HG03095 (cell line): ENCODE measurements around the gene MLYCD.

ENCODE experiments used
- ATAC-seq: cut with Tn5 transposase; IDR thresholded peaks from one replicate; pipeline ENCODE4 v1.9.1; 2021; ENCODE audit warnings: moderate library complexity; ENCODE audit not compliant: unreplicated experiment

MLYCD gene

DNA sequence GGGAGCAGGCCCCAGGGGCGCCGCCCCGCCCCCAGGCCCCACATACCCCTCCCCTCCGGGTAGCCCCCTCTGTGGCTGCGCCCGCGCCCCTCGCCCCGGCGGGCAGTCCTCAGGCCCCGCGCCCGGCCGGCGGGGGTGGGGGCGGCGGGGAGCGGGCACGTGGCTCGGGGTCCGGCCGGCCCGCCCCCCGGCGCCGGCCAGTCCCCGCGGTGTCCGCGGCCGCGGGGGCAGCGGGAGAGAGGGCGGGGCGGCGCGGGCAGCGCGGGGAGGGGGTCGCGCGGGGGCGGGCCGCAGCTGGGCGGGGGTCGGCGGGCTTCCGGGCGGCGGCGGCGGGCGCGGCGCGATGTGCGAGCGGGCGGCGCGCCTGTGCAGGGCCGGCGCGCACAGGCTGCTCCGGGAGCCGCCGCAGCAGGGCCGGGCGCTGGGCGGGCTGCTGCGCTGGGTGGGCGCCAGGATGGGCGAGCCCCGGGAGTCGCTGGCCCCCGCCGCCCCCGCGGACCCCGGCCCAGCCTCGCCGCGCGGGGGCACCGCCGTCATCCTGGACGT lies 69.5 kb downstream of the MLYCD start:
- no peak for ATAC-seq

DNA sequence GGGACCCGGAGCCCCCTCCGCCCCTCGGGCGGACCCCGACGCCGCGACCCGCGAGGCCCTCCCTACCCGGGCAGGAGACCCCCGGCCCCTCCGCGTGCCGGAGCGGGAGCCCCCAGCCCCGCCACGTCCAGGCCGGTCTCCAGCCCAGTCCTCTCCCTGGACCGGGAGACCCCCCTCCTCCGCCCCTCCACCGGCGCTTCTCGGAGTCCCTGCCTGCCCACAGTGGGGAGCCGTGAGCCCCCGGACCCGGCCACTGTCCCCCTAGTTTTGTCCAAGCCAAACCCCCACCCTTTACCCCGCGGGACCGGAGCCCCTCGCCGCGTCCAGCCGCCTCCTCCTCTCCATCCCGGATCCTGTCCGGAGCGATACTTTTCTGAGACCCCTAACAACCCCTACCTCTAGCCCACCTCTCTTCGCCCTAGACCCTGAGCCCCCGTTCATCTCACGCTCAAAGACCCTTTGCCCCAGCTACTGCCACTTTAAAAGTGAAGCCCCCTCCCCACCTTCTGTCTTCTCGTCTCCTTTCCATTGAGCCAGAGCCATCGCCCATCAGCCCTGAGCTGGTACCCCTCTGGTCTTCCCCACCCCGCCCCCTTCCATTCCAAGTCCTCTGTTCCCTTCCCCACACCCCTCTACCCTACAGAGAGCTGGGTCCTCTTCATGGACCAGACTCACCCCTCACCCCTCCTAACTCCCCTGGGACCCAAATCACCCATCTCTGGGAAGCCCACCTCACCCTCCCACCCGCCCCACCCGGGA lies 70.2 kb downstream of the MLYCD start:
- no peak for ATAC-seq

DNA sequence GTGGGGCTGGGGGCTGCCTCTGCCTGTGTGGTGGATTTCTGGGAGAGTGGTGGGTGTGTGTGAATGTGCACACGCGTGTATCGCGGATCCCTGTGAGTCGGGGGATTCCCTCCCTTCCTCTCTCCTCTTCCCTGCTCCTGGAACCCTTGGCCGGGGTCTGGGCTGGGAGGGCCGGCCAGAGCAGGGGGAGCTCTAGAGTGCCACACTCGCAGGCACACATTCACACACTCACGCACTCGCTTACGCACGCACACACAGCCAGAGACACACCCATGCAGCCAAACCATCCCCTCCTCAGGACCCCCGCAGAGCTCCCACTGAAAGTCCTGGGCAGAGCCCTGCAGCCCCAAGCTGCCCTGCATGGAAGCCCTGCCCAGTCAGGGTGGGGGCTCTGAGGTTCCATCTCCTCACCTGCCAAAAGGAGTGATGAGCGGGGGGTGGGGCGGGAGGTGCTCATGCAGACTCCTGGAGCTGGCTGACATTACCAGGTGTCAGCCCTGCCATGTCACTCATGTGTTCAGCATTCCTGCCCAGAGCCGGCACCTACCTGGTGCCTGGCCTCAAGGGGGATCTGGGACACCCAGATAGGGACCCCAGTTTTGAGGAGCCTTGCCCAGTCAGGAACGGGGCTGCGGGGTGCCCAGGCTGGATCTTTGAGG lies 71.0 kb downstream of the MLYCD start:
- no peak for ATAC-seq

DNA sequence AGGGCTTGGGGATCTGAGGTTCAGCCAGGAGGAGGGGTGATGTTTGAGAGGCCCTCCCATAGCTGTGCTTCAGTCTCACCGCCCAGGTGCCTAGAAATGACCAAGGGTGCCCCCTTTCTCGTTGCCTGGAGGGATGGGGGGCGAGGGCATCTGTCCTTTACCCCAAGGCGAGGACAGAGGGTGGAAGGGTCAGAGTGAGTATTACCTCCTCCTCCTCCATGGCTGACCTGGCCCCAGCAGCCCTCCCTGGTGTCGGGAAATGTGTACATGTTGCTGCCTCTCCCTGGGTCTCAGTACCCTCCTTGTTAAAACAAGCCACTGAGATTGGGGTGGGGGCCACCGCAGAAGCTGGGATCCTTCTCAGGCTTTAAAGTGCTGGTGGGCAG lies 71.5 kb downstream of the MLYCD start:
- no peak for ATAC-seq

DNA sequence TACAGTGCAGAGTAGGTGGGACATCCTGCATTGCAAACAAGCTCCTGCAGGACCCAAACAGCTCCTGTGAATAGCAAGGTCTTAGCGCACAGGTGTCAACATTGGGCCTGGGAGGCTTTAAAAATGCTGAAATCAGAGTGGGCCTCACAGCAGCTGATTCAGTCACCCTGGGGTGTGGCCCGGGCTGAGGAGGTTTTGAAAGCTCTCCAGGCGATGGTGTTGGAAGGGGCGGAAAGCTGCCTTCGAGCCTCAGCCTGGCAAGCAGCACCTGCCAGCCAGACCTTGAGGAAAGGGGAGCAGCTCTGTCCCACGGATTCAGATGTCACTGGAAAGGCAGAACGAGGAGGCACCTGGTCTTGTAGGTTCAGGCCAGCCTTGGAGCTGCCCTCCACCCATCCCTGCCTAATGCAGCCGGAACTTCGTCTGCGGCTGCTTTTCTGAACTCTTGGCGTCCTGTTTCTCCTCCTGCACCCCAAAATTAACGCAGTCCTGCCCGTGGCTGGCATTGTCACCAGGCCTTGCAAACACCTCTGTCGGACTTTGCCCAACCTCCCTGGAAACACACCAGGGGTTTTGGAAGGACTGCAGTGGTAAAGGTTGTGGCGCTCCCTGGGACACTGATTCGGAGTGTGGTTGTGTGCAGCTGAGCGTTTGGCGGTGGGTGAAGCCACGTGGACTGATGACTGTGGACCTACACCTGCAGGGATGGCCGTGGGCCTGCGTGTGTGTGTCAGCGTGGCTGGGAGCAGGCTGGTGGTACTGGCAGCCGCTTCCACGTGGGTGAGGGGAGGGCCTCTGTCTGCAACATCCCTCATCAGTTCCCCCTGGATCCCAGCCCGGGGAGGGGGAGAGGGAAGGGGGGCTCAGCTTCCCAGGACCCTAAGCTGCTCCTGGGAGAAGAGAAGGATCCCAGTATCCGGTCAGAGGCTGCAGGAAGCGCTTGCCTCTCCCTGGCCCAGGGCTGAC lies 72.5 kb downstream of the MLYCD start:
- ATAC-seq = no peak

DNA sequence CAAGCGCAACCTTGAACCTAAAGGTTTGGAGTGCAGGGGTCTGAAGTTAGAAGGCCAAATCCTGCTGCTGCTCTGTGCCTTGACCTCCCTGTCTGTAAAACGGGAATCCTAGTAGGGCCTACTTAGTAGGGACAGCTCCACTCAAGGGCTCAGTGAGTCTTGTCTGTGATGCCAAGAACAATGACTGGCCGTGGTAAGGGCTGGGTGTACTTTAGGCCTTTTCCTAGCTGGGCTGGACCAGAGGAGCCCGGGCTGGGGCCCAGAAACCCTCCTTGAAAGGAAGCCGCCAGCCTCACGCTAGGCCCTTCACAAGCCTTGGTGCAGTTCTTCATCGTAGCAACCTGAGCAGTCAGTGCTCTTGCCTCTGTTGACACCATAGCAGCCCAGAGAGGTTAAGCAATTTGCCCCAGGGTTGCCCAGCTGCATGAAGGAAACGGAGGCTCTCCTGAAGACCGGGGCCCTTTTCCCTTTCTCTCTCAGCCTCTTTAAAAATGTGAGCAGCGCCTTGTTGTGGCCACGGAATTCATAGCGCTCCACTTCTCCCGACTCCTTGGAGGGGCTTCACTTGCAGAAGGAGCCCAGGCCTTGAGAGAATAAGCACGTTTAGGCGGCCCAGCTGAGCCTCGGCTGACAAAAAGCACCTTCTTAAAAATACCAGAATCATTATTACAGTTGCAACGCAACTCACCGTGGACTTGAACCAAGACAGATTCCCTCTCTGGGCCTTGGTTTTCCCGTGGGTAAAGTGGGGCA lies 73.5 kb downstream of the MLYCD start:
- ATAC-seq = no peak

DNA sequence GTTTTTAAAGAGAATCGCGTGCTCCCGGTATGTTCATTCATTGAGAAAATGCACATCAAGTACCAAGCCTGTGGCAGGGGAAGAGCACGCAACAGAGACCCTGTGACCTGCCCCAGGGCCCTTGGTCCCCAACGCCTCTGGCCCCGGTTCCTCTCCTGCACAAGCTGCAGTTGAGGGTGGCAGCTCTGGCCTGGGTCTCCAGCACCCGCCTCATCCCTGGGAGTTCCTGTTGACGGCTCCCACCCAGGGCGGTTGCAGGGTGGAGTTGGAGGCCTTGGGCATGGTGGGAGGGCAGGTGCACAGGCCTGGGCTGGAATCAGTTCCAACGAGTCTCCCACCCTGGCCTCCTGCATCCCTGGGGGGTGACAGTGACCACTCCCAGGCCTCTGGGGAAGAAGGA lies 74.2 kb downstream of the MLYCD start:
- no peak for ATAC-seq

DNA sequence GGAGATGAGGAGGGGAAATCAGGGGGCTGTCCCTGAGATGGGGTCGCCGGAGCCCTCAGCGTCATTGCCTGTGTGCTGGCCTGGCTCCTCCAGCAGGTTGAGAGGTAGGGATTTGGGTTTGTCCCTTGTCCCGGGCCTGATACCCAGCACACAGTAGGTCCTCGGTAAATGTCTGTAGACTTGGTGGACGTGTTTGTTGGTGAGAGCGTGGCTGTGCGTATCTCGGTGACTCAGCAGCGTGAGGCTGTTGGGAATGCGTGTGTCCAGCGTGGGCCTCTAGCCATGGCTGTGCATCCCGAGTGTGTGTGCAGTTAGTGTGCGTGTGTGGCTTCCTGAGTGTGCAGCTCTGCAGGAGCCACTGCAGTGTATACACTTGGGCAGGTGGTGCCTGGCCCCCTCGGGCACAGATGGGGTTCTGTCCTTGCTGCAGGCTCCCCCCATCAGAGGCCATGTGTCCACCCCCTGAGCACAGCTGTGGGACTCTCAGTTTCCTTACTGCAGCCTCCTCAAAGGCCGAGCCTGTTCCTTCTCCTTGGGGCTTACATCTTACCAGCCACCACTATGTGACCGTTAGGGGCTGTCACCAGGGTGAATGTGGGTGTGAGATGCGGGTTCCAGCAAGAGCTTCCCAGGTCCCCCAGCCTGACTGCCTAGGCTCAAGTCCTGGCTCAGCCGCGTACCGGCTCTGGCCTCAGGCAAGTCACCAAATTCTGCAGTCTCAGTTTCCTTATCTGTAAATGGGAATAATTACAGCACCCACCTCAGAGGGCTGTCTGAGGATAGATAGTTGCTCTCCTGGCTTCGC lies 74.9 kb downstream of the MLYCD start:
- ATAC-seq = no peak

DNA sequence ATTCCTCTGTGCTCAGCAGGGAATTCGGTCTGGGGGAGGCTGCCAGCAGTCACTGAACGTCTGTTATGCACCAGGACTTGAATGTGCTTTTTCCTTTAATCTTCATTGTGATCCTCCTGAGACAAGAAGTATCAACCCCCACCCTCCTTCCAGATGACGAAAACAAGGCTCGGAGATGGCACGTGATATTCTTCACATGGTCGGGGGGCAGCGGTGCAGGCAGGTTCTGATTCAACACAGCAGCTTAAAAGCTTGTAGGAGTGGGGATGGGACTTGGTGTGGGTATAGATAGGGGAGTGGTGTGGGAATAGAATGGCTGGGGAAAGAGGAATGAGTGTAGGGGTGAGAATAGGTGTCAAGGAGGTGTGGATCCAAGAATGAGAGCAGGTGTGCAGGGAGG lies 75.6 kb downstream of the MLYCD start:
- ATAC-seq = no peak

DNA sequence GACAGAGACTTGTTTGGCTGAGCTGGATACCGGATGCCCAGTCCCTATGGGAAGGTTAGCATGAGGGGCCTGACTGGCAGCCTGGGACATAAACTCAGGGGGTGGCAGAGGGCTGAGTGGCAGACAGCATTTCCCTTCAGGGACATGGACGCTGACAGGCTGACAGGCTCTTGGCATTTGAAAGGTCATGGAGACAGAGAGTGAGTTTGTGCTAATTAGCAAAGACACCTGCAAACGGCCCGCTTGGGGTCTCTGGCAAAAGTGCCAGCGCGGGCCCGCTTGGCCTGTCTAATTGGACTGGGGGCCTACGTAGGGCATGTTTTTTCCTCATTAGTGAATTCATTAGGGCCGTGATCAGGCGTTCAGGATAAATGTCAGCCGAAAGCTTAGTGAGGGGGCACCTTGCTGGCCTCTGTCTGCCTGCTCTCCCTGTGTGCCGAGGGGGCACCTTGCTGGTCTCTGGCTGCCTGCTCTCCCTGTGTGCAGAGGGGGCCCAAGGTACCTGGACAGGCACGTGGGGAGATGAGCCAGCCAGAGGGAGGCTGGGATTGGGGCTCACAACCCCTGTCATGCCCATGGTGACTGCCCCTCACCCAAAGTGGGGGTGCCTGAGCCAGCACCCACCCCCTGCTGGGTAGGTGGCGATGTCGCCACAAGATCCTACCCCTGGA lies 76.8 kb downstream of the MLYCD start:
- no peak for ATAC-seq
